ENCODE results near the gene CTNNA2. TPM values are rescaled to one million over a fixed set of nuclear protein-coding genes. Genes with fewer than 3 reads are reported as not detected.

The CTNNA2 gene
- total and polyA plus RNA-seq, 4 donors, result 0.01 to 0.37 TPM; not detected in 2

DNA sequence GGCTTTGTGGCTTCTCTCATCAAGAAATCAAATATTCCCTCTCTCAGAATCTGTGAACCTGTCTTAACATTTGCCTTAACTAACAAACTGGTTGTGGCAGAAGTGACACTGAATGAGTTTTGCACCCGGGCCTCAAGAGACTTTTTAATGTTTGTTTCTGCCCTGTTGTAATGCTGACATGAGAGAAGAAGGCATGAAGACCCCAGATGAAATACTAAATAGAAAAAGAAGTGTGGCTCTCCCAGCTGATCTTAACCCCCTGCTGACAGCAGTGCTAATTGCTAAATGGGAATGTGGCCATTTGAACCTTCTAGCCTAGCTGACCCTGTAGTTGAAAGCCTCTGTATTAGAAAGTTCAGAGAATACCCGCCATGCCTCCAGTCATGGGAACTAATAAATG lies 261.2 kb downstream of the CTNNA2 start:
- no peaks in the 10 kb centered on the region for H3K27me3 ChIP-seq (ENCODE audit: control insufficient read depth in 3 of 3, insufficient read depth in 3 of 3, low read length in 2 of 3)
- TF ChIP-seq, protein P1, sequence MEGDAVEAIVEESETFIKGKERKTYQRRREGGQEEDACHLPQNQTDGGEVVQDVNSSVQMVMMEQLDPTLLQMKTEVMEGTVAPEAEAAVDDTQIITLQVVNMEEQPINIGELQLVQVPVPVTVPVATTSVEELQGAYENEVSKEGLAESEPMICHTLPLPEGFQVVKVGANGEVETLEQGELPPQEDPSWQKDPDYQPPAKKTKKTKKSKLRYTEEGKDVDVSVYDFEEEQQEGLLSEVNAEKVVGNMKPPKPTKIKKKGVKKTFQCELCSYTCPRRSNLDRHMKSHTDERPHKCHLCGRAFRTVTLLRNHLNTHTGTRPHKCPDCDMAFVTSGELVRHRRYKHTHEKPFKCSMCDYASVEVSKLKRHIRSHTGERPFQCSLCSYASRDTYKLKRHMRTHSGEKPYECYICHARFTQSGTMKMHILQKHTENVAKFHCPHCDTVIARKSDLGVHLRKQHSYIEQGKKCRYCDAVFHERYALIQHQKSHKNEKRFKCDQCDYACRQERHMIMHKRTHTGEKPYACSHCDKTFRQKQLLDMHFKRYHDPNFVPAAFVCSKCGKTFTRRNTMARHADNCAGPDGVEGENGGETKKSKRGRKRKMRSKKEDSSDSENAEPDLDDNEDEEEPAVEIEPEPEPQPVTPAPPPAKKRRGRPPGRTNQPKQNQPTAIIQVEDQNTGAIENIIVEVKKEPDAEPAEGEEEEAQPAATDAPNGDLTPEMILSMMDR (IDR thresholded peaks at IDR 0.05; ENCODE audit: control extremely low read depth, extremely low read depth), result no peak
- H3K9me3 ChIP-seq (ENCODE audit: control insufficient read depth in 4 of 4, insufficient read depth in 3 of 4, low read length in 3 of 4), result no peaks in the 10 kb centered on the region
- H3K9ac ChIP-seq (ENCODE audit: insufficient read depth in 1 of 2, low read length in 2 of 2), result no peak overlapping the region
- no peak overlapping the region for H3K4me3 ChIP-seq
- H3K36me3 ChIP-seq (ENCODE audit: control insufficient read depth in 4 of 4, insufficient read depth in 4 of 4, low read length in 4 of 4), result no peaks in the 10 kb centered on the region
- ATAC-seq (ENCODE audit: insufficient read depth, low FRiP score) (no peak), DNase-seq (no peak)
- no peaks in the 10 kb centered on the region for H3K4me1 ChIP-seq (ENCODE audit: control insufficient read depth in 5 of 5, insufficient read depth in 5 of 5, low read length in 5 of 5)
- no peak overlapping the region for H3K27ac ChIP-seq (ENCODE audit: low read depth in 1 of 2, low read length in 1 of 2)
- 87% methylated on average over 2 of the region's 2 CpGs for WGBS, 2 donors

GRCh38 chr2:79776461-79776860 lies 263.6 kb downstream of the CTNNA2 start:
- TF ChIP-seq, protein P1 (IDR thresholded peaks at IDR 0.05; ENCODE audit: control extremely low read depth, extremely low read depth), result no peak
- no peaks in the 10 kb centered on the region for H3K36me3 ChIP-seq (ENCODE audit: control insufficient read depth in 4 of 4, insufficient read depth in 4 of 4, low read length in 4 of 4)
- H3K27ac ChIP-seq (ENCODE audit: low read depth in 1 of 2, low read length in 1 of 2), result no peak overlapping the region
- H3K9me3 ChIP-seq (ENCODE audit: control insufficient read depth in 4 of 4, insufficient read depth in 3 of 4, low read length in 3 of 4), result no peaks in the 10 kb centered on the region
- H3K4me3 ChIP-seq, result no peak overlapping the region
- no peak for ATAC-seq (ENCODE audit: insufficient read depth, low FRiP score)
- 85 to 87% methylated on average over 2 of the region's 2 CpGs for WGBS, 2 donors
- no peak for DNase-seq
- no peak overlapping the region for H3K9ac ChIP-seq (ENCODE audit: insufficient read depth in 1 of 2, low read length in 2 of 2)
- no peaks in the 10 kb centered on the region for H3K27me3 ChIP-seq (ENCODE audit: control insufficient read depth in 3 of 3, insufficient read depth in 3 of 3, low read length in 2 of 3)
- no peaks in the 10 kb centered on the region for H3K4me1 ChIP-seq (ENCODE audit: control insufficient read depth in 5 of 5, insufficient read depth in 5 of 5, low read length in 5 of 5)

DNA sequence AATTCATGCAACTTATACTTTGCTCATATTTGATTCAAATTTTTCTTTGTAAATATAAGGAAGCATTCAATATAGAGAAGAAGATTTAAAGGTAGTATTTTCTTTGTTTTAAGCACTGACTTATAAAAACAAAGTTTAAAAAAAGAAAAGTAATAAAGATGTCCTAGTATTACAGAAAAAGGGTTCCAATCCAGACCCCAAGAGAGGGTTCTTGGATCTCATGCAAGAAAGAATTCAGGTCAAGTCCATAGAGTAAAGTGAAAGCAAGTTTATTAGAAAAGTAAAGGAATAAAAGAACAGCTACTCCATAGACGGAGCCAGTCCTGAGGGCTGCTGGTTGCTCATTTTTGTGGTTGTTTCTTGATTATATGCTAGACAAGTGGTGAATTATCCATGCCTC lies 267.9 kb downstream of the CTNNA2 start:
- Histone ChIP-seq H3K27ac (ENCODE audit: low read depth in 1 of 2, low read length in 1 of 2) (no peak overlapping the region), H3K36me3 (ENCODE audit: control insufficient read depth in 4 of 4, insufficient read depth in 4 of 4, low read length in 4 of 4) (no peaks in the 10 kb centered on the region), H3K4me3 (no peak overlapping the region), H3K9me3 (ENCODE audit: control insufficient read depth in 4 of 4, insufficient read depth in 3 of 4, low read length in 3 of 4) (no peaks in the 10 kb centered on the region), H3K4me1 (ENCODE audit: control insufficient read depth in 5 of 5, insufficient read depth in 5 of 5, low read length in 5 of 5) (no peaks in the 10 kb centered on the region), H3K9ac (ENCODE audit: insufficient read depth in 1 of 2, low read length in 2 of 2) (no peak overlapping the region), H3K27me3 (ENCODE audit: control insufficient read depth in 3 of 3, insufficient read depth in 3 of 3, low read length in 2 of 3) (no peaks in the 10 kb centered on the region)
- TF ChIP-seq, protein P1 (IDR thresholded peaks at IDR 0.05; ENCODE audit: control extremely low read depth, extremely low read depth), result no peak
- WGBS, 2 donors, result 91 to 100% methylated on average over 1 of the region's 1 CpG
- no peak for DNase-seq
- no peak for ATAC-seq (ENCODE audit: insufficient read depth, low FRiP score)
